GM21825 (cell line): ENCODE measurements around the gene ADGRF1.
"Not testable (repeated sequence)": the region's sequence is repeated elsewhere in the genome, so short reads cannot be mapped to it uniquely, and the experiment has no call there.

Experiments
- ATAC-seq: cut with Tn5 transposase; IDR thresholded peaks from one replicate; pipeline ENCODE4 v1.9.1; 2021; ENCODE audit warnings: mild to moderate bottlenecking, moderate library complexity; ENCODE audit not compliant: unreplicated experiment

Gene ADGRF1

DNA sequence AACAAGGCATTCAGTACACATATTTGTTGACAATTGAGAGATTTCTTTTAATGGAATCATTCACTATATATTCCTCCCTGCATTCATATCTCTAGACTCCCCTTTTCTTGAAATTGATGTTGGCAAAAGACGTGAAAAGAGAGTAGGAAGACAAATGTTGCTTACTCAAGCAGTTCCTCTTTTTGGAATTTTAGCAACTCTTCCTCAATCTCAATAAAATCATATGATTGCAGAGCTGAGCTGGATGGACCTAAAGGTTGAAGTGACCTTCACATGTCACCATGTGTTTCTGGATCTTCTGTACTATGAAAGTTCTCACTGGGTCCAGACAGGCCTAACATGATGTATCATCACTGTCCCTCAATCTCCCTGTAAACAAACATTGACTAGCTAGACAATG is 18.6 kb downstream of the ADGRF1 start:
- ATAC-seq: no peak

GRCh38 chr6:47022191-47022590 is 19.9 kb downstream of the ADGRF1 start:
- no peak for ATAC-seq

DNA sequence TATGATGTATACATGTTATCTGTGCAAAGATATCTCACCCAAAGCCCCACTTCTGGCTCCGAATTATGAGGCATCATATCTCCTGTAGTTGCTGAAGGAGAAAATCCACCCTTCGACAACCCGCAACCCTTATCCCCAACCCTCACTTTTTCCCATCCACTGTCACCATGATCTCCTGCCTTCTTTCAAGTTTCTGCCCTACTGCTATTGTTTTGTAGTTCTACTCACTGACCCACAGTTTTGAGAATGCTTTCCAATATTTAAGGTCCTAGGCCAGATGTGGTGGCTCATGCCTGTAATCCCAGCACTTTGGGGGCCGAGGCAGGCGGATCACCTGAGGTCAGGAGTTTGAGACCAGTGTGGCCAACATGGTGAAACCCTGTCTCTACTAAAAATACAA is 22.2 kb downstream of the ADGRF1 start:
- no peak for ATAC-seq

DNA sequence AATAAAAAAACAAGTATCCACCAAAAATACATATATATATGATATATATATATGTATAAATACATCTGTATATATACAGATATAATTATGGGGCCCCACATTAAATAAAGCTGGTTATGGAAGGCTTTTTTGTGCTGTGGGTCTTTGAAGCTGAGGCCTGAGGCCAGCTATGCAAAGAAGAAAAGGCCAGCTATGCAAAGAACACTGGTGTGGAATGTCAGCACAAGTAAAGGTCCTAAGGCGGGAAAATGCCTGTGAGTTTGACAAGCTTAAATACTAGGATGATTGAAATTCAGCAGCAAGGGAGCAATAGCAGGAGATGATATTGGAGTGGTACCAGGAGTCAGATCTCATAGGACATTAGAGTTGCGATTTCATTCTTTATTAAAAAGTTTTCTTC is 25.2 kb downstream of the ADGRF1 start:
- no peak for ATAC-seq

DNA sequence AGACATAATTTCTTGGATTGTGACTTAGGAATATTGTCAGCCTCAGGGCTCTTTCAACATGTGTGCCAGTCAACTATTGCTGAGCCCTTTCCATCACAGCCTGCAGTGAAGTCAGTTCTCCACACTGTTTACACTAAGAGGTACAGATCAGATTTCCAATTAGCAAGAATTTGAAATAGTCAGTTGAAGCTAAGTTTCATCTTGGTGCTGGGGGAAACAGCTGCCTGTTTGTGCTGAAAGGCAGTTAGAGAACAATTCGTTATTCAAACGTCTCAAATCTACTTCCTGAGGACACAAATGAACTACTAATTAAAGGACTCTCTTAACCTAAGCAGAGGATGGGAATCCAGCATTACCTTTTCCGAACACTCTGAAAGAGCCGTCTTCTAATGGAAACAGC is 25.9 kb downstream of the ADGRF1 start:
- no peak for ATAC-seq

- ATAC-seq: no peak
Observed at GRCh38 chr6:47014401-47014800, 27.7 kb downstream of the ADGRF1 start.

GRCh38 chr6:47009583-47009982 is 32.5 kb downstream of the ADGRF1 start:
- no peak for ATAC-seq

GRCh38 chr6:47008397-47008763 is 33.8 kb downstream of the ADGRF1 start:
- ATAC-seq: no peak

GRCh38 chr6:47007657-47008396 is 34.3 kb downstream of the ADGRF1 start:
- no peak for ATAC-seq

DNA sequence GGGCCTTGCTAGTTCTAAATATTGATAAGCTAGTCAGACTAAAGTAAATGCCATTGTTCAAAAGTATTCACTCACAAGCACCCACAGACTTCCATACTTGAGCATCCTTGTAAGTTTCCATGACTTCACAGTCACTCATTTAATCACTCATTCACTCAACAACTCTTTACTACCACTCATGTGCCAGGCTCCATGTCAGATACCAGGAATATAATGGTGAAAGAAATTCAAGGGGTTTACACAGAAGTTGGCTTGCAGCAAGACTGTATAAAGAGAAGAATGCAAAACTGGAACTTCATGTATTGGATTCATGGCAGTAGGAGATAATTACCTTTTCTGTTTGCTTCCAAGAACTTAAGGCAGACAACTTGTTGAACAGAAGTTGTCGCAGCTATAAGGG is 36.6 kb downstream of the ADGRF1 start:
- ATAC-seq: no peak

DNA sequence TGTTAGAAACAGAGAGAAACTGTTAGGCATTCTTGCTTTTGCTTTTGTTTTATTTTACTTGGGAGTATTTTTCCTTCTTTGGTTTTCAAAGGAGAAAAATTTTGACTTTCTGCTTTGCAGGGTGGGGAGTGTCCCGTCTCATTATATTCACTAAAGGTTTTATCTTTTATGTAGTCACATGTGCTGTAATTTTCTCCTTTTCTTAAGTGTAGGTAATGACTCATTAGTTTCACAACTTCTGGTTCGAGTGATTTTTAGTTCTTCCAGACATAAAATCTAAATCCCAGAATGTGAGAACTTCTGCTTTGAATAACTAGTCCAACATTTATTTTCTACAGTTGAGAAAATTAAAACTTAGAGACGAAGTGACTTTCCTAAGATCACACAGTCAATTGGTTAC is 37.7 kb downstream of the ADGRF1 start:
- no peak for ATAC-seq

- ATAC-seq: no peak
Observed at GRCh38 chr6:47000842-47001241, 41.3 kb downstream of the ADGRF1 start.

GRCh38 chr6:46998436-46999017 is 43.6 kb downstream of the ADGRF1 start:
- ATAC-seq: no peak

GRCh38 chr6:46997646-46998045 is 44.5 kb downstream of the ADGRF1 start:
- ATAC-seq: no peak

GRCh38 chr6:46996860-46997641 is 45.1 kb downstream of the ADGRF1 start:
- no peak for ATAC-seq

DNA sequence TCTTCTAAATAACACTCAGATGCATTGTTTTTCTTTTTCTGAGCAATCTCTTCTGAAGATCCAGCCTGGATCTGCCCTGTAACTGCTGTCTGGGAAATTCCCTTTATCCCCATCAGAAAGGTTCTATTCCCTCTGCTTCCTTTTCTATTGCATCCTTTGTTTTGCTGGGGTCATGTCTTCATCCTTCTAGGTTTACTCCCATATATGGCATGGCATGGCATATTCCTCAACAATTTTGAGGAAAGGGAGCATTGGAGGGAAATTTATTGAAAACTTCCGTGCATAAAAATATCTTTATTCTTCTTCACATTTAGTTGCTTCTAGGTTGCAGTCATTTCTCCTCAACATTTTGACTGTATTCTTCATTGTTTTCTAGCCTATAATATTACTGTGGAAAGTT is 47.2 kb downstream of the ADGRF1 start:
- ATAC-seq: no peak

DNA sequence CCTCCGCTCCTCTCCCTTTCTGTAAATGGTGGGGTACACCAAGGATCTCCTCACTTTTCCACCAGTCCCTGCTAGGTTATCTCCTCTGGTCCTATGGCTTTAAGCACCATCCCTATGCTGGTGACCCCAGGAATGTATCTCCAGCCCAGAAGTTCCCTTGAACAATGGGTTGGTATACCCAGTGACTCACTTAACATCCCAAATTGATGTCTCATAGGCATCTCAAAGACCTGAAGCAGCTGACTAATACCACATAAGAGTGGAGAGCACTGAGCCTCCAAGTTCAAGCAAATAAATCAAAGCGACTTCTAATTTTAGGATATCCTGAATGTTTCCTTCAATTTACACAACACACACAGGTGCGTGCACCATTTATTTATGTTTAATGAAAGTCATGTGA is 48.3 kb downstream of the ADGRF1 start:
- no peak for ATAC-seq

DNA sequence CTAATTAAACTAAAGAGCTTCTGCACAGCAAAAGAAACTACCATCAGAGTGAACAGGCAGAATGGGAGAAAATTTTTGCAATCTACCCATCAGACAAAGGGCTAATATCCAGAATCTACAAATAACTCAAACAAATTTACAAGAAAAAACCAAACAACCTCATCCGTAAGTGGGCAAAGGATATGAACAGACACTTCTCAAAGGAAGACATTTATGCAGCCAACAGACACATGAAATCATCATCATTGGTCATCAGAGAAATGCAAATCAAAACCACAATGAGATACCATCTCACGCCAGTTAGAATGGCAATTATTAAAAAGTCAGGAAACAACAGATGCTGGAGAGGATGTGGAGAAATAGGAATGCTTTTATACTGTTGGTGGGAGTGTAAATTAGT is 49.7 kb downstream of the ADGRF1 start:
- not testable (repeated sequence) for ATAC-seq

- not testable (repeated sequence) for ATAC-seq
Observed at GRCh38 chr6:46990818-46991510, 51.2 kb downstream of the ADGRF1 start.

DNA sequence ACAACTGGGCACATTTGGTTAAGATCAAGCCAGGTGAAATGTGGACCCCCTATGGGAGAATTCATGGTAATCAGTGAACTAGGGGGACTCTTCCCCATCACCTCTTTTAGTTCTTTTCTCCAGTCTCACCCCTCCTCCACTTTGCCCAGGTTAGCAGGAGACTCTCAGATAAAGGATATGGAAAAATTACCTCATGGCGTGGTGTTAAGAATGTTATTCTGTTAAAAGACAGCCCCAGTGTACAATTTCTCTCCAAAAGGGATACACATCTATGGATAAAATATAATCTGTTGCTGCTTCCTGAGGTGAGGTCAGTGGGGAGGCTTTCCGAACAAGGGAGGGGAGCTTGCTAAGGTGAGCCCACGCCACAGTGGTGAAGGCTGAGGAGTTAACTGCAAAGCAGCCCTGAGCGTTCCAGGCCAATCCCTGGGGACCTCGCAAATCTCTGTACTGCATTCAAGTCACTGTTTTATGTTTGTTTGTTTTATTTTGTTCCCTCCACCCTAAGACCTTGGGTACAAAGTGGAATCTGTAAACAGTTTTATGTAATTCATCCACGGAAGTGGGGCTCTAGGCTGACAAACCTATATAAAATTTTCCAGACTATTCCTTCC is 52.0 kb downstream of the ADGRF1 start:
- no peak for ATAC-seq

DNA sequence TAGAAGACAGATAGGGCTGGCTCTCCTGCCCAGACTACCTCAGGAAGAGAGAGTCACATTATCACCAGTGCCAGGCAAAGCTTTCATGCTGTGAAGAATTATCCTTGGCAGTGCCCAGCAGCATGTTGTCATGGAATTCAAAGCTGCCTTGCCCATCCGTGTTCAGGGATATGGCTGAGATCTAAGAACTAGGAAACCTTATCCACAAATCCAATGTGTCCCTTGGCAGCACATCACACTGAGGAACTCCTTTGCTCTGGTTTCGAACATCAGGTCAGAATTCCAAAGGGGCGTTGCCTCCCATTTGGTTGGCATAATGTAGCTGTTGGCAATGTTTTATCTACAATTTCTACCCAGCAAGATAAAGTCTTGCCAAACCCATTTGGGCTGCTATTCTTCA is 52.7 kb downstream of the ADGRF1 start:
- no peak for ATAC-seq
